Measurements from ENCODE around the gene SNRPA1.

SNRPA1 gene

GRCh38 chr15:101255615-101256241 lies 39.3 kb downstream of the SNRPA1 start:
- DNase-seq: no peak

DNA sequence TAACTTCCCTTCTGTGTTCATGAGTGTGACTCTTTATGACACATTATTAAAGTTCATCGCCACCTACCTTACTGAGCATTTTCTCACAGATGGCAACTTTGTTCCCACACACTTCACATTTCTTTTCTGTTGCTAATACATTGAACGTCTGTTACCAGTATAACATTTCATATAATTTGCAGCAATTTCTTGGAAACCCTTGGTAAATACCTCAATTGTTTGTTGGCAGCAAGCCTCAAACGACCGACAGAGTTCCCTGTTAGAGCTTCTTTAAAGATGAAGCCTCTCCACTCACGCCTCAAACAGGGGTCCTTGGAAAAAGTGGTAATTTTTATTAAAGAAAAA lies 40.0 kb downstream of the SNRPA1 start:
- no peak for DNase-seq

DNA sequence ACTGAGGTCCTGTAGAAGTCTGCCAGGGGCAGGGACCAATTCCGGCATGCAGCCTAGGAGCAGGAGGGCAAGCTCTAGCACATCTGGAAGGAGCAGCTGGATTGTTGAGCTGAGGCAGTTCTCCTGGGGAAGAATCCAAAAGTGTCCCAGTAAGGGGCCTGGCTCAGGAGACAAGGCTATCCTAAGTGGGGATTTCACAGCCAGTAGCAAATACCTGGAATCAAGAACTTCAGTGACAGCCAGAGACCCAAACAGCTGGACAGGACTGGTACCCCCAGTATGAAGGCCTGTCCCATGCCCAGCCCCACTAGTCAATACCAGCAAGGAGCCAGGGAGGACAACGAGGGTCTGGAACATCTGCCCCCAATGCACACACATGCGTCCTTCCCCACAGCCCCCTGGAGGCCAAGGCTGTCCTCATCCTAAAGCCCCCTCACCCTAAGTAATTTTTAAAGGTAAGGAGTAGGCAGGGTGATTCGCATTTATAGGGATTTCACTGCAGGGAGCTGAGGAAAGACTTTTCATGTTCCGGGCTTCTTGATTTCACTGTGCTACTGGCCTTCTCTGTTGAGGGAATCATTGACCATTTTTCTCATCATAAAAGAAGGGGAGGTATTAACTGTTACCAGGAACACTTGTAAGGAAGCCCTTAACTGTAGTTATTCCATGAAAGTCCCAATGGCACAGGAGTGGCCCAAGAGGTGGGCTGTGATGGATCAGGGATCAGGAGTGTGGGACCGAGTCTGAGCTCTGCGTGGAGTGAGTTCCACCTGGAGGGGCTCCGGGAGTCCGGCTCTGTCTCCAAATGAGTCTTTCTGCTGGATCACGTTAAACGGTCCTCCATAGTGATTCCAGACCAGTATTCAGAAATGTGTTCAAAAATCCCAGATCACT lies 40.6 kb downstream of the SNRPA1 start:
- DNase-seq: no peak

- DNase-seq: no peak
These were observed 42.2 kb downstream of the SNRPA1 start for GRCh38 chr15:101252836-101253235.

- DNase-seq: peak; percentile 55 to 87
These were observed 42.9 kb downstream of the SNRPA1 start, which contains the start of gene CHSY1 for GRCh38 chr15:101251830-101252820. Gene CHSY1, minus strand, starts transcription at chr15:101252048. Its CDS starts 592 bp downstream, at chr15:101251456.

- peak in 1 of 2 experiments; percentile 86 for DNase-seq
These were observed 43.9 kb downstream of the SNRPA1 start for GRCh38 chr15:101250873-101251829.

- peak in 1 of 2 experiments; percentile 44 for DNase-seq
These were observed 44.7 kb downstream of the SNRPA1 start for GRCh38 chr15:101250341-101250831.

GRCh38 chr15:101248274-101248673 lies 46.8 kb downstream of the SNRPA1 start:
- DNase-seq: no peak

DNA sequence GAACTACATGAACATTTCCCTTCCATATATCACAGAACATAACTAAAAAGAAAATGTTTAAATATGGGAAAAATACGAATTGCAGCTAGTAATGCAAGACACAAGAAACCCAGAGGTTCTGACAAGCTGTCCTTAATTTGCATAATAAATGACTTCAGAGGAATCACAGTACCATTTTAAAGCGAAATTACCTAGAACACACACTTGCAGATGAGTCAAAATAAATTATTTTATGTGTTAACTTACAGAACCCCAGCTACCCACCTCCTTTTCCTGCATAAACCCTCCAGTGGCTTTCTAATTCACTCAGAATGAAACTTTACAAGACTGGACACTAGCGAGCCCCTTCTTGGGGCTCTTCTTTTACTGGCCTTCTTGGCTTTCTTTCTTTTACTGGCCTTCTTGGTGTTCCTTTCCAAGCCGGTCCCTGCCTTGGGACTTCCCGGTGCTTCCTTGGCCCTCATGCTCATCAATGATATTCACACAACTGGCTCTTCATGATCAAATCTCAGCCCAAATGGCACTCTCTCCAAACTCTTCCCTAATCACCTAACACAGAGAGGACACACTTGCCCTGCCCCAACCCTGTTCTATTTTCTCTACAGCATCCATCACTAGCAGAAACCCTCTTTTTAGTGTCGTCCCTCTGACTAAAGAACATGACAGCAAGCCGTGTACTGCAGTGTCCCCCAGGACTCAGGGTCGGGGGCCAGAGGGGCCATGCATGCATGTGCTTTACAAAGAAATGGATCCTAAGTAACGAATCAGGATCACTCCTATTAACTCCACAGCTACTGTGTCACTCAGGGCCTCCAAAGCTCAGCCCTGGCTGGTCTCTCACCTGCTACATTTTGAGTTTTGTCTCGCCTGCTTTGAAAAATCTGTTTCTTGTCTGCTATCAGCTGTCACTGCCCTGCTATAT lies 48.0 kb downstream of the SNRPA1 start:
- DNase-seq: no peak

GRCh38 chr15:101246391-101246790 lies 48.7 kb downstream of the SNRPA1 start:
- no peak for DNase-seq

GRCh38 chr15:101244889-101245668 lies 50.0 kb downstream of the SNRPA1 start:
- no peak for DNase-seq

DNA sequence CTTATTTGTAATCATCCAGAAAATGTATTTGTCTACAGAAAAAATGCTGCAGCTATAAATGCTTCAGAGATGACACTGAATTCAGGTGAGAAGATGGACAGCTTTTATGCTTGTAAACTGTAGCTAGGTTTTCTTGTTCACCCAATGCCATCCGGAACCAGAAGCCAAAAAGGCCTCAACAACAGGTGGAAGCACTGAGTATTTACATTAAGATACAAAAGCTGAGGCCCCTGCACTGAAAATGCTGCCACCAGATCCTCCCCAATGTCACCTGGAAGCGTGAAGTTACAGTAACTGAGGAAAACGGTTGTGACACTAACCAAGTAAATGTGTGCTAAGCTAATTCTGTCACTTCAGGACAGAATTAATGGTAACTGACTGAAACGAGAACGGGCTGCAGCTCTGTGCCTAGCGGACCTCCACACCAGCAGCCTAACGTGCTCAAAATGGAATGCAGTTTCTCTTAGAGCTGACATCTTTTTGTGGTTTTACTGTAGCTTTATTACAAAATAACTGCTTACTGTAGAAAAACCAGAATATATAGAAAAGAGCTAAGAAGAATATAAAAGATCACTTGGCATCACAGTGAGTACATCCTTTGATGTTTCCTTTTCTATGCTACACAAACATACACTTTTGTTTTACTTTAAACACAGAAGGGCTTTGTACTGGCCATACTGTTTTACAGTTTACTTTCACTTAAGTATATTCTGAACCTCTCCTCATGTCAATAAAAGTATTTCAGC lies 50.8 kb downstream of the SNRPA1 start:
- no peak for DNase-seq

GRCh38 chr15:101243420-101243819 lies 51.6 kb downstream of the SNRPA1 start:
- DNase-seq: no peak

GRCh38 chr15:101242999-101243336 lies 52.1 kb downstream of the SNRPA1 start:
- no peak for DNase-seq

DNA sequence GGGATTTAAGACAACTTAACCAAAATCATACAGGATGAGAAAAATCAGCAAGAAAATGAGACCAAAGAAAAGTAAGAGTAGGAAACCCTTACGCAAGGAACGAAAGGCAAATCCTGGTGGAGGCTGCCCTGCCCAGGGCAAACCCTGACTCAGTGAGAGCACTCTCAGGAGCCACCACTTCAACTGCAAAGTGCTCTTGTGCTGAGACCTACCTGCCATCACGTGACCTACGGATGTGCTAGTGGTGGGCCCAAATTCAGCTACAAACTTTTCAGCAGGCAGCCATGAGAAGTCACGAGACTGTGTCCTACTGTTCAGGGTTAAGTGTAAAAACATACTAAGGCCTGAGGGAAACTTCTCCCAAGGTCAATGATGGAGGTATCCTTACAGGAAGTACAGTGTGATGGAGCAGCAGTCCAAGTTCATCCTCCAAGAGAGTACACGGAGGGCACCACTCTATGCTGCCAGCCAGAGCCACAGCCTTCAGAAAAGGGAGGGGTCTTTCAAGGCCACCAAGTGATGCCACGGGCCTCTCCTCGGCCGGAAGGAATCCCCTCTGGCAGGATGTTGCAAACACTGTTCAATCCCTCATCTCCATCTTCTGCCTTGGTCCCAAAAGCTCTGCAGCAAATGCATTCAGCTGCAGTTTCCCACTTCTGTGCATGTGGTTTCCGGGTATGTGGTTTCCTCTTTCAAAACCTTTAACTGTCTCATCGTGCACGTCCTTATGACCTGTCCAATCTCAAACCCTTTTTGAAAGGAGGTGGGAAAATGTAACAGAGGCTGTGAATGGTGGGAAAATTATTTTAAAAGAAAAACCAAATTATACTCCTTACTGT lies 52.7 kb downstream of the SNRPA1 start:
- no peak for DNase-seq

GRCh38 chr15:101240358-101240757 lies 54.7 kb downstream of the SNRPA1 start:
- peak in 1 of 2 experiments; percentile 35 for DNase-seq

GRCh38 chr15:101239724-101240136 lies 55.3 kb downstream of the SNRPA1 start:
- no peak for DNase-seq

GRCh38 chr15:101237251-101237650 lies 57.8 kb downstream of the SNRPA1 start:
- DNase-seq: no peak
